Activated CD4-positive, alpha-beta memory T cell treated with anti-CD3 and anti-CD28 coated beads, Interleukin-2, amount 10 ng/mL, durations not matched to agents 7 days and 5 days (primary cell): Measurements from ENCODE around the gene LENG9. TPM values are rescaled to one million over a fixed set of nuclear protein-coding genes. Genes with fewer than 3 reads are reported as not detected.

Source experiments
- CTCF ChIA-PET: fragments of 350-600 bp; sonication (Branson Sonifier 250); formaldehyde crosslinking; loops from one replicate; lab custom pipeline; 2021; ENCODE audit warnings: antibody characterized with exemption, inconsistent platforms; lab: Charles Lee
- POLR2A ChIA-PET: fragments of 350-600 bp; sonication (Branson Sonifier 250); formaldehyde crosslinking; loops from one replicate; lab custom pipeline; 2021; ENCODE audit warnings: antibody characterized with exemption; lab: Charles Lee
- DNase-seq: peaks from one replicate; pipeline ENCODE4 v3.0.0-alpha.2; 2020
- H3K27ac Mint-ChIP-seq: one replicate; pipeline ENCODE4 v1.8.0; 2021; ENCODE audit warnings: mild to moderate bottlenecking, mixed read lengths
- H3K27me3 Mint-ChIP-seq: one replicate; pipeline ENCODE4 v1.8.0; 2021; ENCODE audit warnings: mixed read lengths
- H3K36me3 Mint-ChIP-seq: one replicate; pipeline ENCODE4 v1.8.0; 2021; ENCODE audit warnings: low read depth, mixed read lengths
- H3K4me1 Mint-ChIP-seq: one replicate; pipeline ENCODE4 v1.8.0; 2021; ENCODE audit warnings: mixed read lengths
- H3K4me3 Mint-ChIP-seq: one replicate; pipeline ENCODE4 v1.8.0; 2021; ENCODE audit warnings: mild to moderate bottlenecking, mixed read lengths
- H3K9me3 Mint-ChIP-seq: one replicate; pipeline ENCODE4 v1.8.0; 2021; ENCODE audit warnings: mixed read lengths
- total RNA-seq, 2 experiments: library from RNA; stranded (reverse); gene quantifications; one replicate each; pipeline ENCODE4 v1.2.3, GENCODE V29; 2021

LENG9 gene
- total RNA-seq, 2 experiments from 2014 or later = 8.5 to 8.7 TPM

DNA sequence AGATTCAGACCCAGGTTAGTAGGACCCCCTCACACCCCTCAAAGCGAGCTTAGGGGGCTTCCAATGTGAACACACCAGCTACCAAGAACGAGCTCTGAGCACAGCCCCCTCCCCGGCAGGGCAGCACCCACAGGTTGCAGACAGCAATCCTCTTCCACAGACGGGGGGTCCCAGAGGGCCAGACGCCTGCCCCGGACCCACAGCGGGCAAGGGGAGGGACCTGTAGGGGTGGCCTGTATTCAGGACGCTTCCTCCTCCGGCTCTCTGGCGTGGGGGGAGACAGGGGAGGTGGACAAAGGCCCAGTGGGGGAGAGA lies 43.6 kb downstream of the LENG9 start:
- Mint-ChIP-seq H3K4me3 (no peak overlapping the region), H3K27me3 (peaks cover 16% of the 10 kb centered on the region), H3K9me3 (peaks cover 4% of the 10 kb centered on the region), H3K4me1 (peaks cover 17% of the 10 kb centered on the region), H3K36me3 (peaks cover 5% of the 10 kb centered on the region), H3K27ac (no peak overlapping the region)
- DNase-seq = no peak
- CTCF ChIA-PET = interaction anchor here (1.2 kb wide), 1 partner anchor 29 kb away, joined by 4 read pairs; no protein-coding TSS in a partner anchor
- POLR2A ChIA-PET = interaction anchor here (0.7 kb wide), 1 partner anchor 10 kb away, joined by 4 read pairs; no protein-coding TSS in a partner anchor

DNA sequence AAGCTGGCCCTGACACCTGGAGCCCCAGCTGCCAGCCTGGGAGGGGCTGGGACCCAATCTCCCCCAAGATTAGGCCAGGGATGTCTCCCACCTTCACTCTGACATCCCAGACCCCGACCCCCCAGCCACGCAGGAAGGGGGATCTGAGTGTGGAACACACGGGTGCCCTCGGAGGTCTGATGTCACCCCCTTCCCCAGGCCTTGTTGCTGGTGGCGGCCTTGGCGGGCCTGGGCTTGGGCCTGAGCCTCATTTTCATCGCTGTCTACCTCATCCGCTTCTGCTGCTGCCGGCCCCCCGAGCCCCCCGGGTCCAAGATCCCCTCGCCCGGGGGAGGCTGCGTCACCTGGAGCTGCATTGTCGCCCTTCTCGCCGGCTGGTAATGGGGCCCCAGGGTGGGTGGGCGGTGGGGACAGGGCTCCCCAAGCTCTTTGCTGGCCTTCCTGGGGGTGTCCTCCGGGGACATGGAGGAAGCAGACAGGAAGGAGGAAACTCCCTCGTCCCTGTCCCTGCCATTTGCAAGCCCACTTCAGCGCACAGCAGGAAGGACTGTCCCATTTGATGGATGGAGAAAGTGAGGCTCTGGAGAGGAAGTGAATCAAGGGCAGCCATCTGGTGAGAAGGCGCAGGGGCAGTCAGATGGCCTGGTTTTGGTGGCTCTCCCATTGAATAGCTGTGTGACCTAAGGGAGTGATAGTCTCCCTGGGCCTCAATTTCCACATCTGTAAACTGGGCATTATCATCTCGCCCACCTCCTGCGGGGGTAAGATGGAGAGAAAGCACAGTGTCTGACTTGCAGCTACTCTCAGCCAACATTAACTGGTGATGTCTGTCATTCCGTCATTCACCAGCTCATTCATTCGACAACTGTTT lies 44.4 kb downstream of the LENG9 start:
- peaks cover 9% of the 10 kb centered on the region for H3K9me3 Mint-ChIP-seq
- CTCF ChIA-PET = interaction anchor here (1.2 kb wide), 1 partner anchor 28 kb away, joined by 4 read pairs; no protein-coding TSS in a partner anchor

GRCh38 chr19:54418030-54418929 lies 45.3 kb downstream of the LENG9 start:
- peak overlapping the region; percentile 28 for H3K4me3 Mint-ChIP-seq
- H3K27me3 Mint-ChIP-seq = peaks cover 32% of the 10 kb centered on the region
- ChIA-PET POLR2A (no interaction called here), CTCF (no interaction called here)
- peak overlapping the region; percentile 60 for H3K27ac Mint-ChIP-seq
- peaks cover 13% of the 10 kb centered on the region for H3K36me3 Mint-ChIP-seq
- DNase-seq = peak; percentile 63
- H3K9me3 Mint-ChIP-seq = peaks cover 16% of the 10 kb centered on the region
- peaks cover 19% of the 10 kb centered on the region for H3K4me1 Mint-ChIP-seq

More for the DNA sequence above, 44.4 kb downstream of the LENG9 start:
- peaks cover 7% of the 10 kb centered on the region for H3K36me3 Mint-ChIP-seq
- H3K4me3 Mint-ChIP-seq = no peak overlapping the region
- peaks cover 25% of the 10 kb centered on the region for H3K27me3 Mint-ChIP-seq
- peaks cover 17% of the 10 kb centered on the region for H3K4me1 Mint-ChIP-seq
- no peak for DNase-seq
- POLR2A ChIA-PET = interaction anchor here (0.7 kb wide), 1 partner anchor 11 kb away, joined by 4 read pairs; no protein-coding TSS in a partner anchor
- H3K27ac Mint-ChIP-seq = no peak overlapping the region

DNA sequence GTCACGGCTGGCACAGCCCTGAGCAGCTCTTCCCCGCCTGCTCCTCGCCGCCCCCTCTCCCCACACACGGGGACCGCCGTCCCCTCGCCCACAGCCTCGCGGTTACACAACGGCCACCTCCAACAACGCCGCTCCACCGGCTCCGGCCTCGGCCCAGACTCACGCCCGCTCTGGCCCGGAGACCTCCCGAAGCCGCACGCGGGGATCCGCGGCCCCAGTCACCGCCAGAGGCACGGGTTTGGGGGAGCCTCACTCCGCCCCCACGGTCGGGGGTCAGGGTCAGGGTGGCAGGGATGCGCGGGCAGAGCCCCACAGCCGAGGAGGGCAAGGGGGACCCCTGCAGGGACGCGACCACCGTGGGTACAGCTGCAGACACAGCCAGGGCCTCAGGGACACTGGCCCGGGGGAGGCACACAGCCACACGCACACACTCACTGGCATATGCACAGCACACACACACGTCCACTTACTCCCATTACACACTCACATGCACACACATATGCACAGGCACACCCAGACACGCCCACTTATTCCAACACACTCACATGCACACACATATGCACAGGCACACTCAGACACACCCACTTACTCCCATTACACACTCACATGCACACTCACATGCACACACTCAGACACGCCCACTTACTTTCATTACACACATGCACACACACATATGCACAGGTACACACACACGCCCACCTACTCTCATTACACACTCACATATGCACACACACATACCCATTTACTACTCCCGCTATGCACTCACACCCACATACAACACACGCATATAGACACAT lies 46.7 kb downstream of the LENG9 start:
- peaks cover 13% of the 10 kb centered on the region for H3K36me3 Mint-ChIP-seq
- H3K4me1 Mint-ChIP-seq = peaks cover 19% of the 10 kb centered on the region
- no peak for DNase-seq
- CTCF ChIA-PET = interaction anchor here (1.8 kb wide), 1 partner anchor 8 kb away, joined by 4 read pairs; no protein-coding TSS in a partner anchor
- peaks cover 16% of the 10 kb centered on the region for H3K9me3 Mint-ChIP-seq
- no peak overlapping the region for H3K27ac Mint-ChIP-seq
- H3K4me3 Mint-ChIP-seq = no peak overlapping the region
- peaks cover 32% of the 10 kb centered on the region for H3K27me3 Mint-ChIP-seq
- POLR2A ChIA-PET = no interaction called here

DNA sequence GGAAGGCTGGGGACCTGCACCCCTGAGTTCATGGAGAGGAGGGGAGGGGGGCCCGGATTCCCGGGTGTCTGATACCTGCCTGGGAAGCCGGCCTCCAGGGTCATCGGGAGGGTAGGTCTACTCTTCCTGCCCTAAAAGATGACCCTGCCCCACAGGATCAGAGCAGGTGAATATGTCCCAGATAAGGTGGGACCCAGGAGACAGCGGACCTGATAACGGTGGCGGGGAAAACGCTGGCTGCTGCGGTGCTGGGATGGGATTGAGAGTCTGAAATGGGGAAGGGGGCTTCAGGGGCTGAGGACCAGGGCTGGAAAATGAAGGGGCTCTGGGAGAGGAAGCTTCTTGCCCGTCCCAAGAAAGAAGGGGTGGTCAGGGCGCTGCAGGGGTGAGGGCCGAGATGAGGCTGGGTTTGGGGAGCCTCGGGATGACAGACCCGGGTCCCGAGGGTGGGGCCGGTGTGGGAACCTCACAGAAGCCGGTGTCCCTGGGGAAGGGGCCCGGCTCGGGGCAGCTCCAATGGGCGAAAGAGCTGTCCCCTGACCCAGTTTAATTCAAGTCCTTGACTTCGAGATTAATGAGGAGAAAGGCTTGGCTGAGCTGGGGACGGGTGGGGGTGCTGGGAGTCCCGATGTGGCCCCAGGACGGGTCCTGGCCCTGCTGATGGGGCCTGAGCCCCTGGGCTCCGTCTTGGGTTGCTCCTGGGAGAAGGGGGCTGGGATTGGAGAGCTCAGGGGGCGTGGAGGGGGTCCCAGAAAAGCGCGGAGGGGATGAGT lies 47.5 kb downstream of the LENG9 start:
- CTCF ChIA-PET = interaction anchor here (1.8 kb wide), 1 partner anchor 8 kb away, joined by 4 read pairs; no protein-coding TSS in a partner anchor
- Mint-ChIP-seq H3K27ac (no peak overlapping the region), H3K4me1 (peaks cover 19% of the 10 kb centered on the region), H3K36me3 (peaks cover 13% of the 10 kb centered on the region), H3K9me3 (peaks cover 16% of the 10 kb centered on the region), H3K27me3 (peaks cover 32% of the 10 kb centered on the region), H3K4me3 (no peak overlapping the region)
- POLR2A ChIA-PET = interaction anchor here (0.7 kb wide), 1 partner anchor 215 kb away, joined by 3 read pairs; no protein-coding TSS in a partner anchor
- DNase-seq = no peak

DNA sequence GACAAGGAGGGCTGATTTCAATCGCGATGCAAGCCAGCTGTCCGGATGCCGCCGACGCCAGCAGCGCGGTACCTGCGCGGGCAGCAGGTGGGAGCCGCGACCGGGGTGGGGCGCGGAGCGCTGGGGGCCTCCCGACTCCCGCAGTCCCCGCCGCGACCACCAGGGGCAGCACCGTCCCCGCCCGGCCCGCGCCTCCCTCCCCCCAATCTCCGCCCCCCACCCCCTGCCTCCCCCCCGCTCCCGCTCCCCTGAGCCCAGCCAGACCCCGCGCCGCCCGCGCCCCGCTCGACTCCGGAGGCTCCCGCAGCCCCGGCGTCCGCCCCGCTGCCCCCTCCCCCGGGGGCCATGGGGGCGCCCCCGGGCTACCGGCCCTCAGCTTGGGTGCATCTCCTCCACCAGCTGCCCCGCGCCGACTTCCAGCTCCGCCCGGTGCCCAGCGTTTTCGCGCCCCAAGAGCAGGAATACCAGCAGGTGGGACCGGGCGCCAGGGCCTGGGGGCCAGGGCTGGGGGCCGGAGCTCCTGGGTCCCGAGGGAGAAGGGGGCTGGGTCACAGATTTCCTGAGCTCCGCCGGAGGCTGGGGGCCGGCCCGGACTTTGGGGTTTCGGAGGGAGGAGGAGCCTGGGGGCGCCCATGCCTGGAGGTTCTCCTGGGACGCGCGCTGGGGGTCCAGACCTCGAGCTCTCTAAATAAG lies 48.2 kb downstream of the LENG9 start, which contains the start of gene TTYH1:
Gene TTYH1, plus strand, starts transcription at position 257 of the 693 bp plus-strand sequence. Its CDS starts 89 bp downstream, at position 346.
- Mint-ChIP-seq H3K27ac (peak within 1 kb of the TSS; percentile 57), H3K27me3 (peaks cover 35% of the 10 kb centered on the region), H3K4me1 (peaks cover 19% of the 10 kb centered on the region), H3K36me3 (peaks cover 13% of the 10 kb centered on the region), H3K4me3 (no peak within 1 kb of the TSS), H3K9me3 (peaks cover 16% of the 10 kb centered on the region)
- DNase-seq = no peak
- CTCF ChIA-PET = interaction anchor here (1.8 kb wide), 1 partner anchor 9 kb away, joined by 4 read pairs; no protein-coding TSS in a partner anchor
- POLR2A ChIA-PET = interaction anchor here (0.7 kb wide), 1 partner anchor 214 kb away, joined by 3 read pairs; no protein-coding TSS in a partner anchor

DNA sequence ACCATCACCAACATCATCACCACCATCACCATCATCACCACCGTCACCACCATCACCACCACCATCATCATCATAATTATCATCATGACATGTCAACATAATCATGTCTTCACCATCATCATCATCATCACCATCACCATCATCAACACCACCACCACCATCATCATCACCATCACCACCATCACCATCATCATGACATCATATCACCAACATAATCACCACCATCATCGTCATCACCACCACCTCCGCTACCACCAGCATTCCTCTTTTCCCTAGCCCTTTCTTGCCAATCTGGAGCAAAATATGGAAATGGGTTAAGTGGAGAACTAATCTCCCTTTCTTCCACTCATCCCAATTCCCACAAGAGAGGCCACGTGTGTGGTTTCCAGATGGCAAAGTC lies 49.4 kb downstream of the LENG9 start:
- H3K27ac Mint-ChIP-seq = peak overlapping the region; percentile 57
- H3K27me3 Mint-ChIP-seq = peaks cover 35% of the 10 kb centered on the region
- peaks cover 19% of the 10 kb centered on the region for H3K4me1 Mint-ChIP-seq
- no peak overlapping the region for H3K4me3 Mint-ChIP-seq
- POLR2A ChIA-PET = no interaction called here
- peaks cover 18% of the 10 kb centered on the region for H3K9me3 Mint-ChIP-seq
- DNase-seq = no peak
- CTCF ChIA-PET = no interaction called here
- H3K36me3 Mint-ChIP-seq = peaks cover 13% of the 10 kb centered on the region

DNA sequence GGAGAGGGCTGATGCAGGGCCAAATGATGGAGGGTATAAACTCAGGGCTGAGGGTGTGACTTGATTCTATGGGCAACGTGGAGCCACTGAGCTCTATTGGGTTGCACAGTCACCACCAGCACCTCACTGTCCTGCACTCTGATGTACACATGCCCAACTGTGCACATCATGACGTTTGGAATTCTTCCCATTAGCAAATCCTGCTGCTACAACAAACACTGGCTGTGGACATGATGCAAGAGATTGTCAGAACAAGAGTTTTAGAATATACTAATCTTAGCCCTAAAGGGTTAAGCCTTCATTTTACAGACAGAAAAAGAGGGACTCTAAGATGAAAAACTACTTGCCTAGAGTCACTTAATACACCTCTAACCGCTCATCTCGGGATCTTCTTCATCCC lies 50.7 kb downstream of the LENG9 start:
- no peak overlapping the region for H3K4me3 Mint-ChIP-seq
- CTCF ChIA-PET = no interaction called here

More for the DNA sequence above, 50.7 kb downstream of the LENG9 start:
- H3K4me1 Mint-ChIP-seq = peaks cover 13% of the 10 kb centered on the region
- DNase-seq = no peak
- no peak overlapping the region for H3K27ac Mint-ChIP-seq
- H3K36me3 Mint-ChIP-seq = peaks cover 16% of the 10 kb centered on the region
- peaks cover 35% of the 10 kb centered on the region for H3K27me3 Mint-ChIP-seq
- POLR2A ChIA-PET = no interaction called here
- peaks cover 25% of the 10 kb centered on the region for H3K9me3 Mint-ChIP-seq

Other genes with a start within 250 kb of the LENG9 start
- 1 to 10 TPM; 5.3 to 5.8 TPM for gene LILRB3, start 240.8 kb downstream of the LENG9 start, total RNA-seq
- under 1 TPM; 0.65 to 0.68 TPM for gene LILRA6, start 221.0 kb downstream of the LENG9 start, total RNA-seq
- gene LILRB5, start 206.5 kb downstream of the LENG9 start, total RNA-seq = not detected
- not detected for gene LILRB2, start 182.7 kb downstream of the LENG9 start, total RNA-seq
- gene LILRA5, start 150.6 kb downstream of the LENG9 start, total RNA-seq = not detected
- not detected for gene LILRA4, start 124.6 kb downstream of the LENG9 start, total RNA-seq
- 10 to 100 TPM; 56.6 to 59.0 TPM for gene LAIR1, start 98.8 kb downstream of the LENG9 start, total RNA-seq
- under 1 TPM; 0.53 to 0.68 TPM for gene TTYH1, start 48.3 kb downstream of the LENG9 start, total RNA-seq
- gene LENG8, start 14.6 kb downstream of the LENG9 start, total RNA-seq = 100 to 1,000 TPM; 231 to 233 TPM
- not detected for gene CDC42EP5, start 9.5 kb upstream of the LENG9 start, total RNA-seq
- gene LAIR2, start 39.1 kb upstream of the LENG9 start, total RNA-seq = 1 to 10 TPM; 2.4 to 3.8 TPM
- gene LILRA2, start 110.0 kb upstream of the LENG9 start, total RNA-seq = not detected
- gene LILRA1, start 129.9 kb upstream of the LENG9 start, total RNA-seq = not detected
- gene LILRB1, start 166.7 kb upstream of the LENG9 start, total RNA-seq = under 1 TPM; 0.08 to 0.38 TPM
- gene LILRB4, start 199.2 kb upstream of the LENG9 start, total RNA-seq = not detected